GM18909 (cell line): ENCODE data around the gene DNAL4.
"Not testable (repeated sequence)": the region's sequence is repeated elsewhere in the genome, so short reads cannot be mapped to it uniquely, and the experiment has no call there.

Experiments
- ATAC-seq: cut with Tn5 transposase; IDR thresholded peaks from one replicate; pipeline ENCODE4 v1.9.1; 2021; ENCODE audit warnings: mild to moderate bottlenecking; ENCODE audit not compliant: unreplicated experiment, poor library complexity

Gene DNAL4

DNA sequence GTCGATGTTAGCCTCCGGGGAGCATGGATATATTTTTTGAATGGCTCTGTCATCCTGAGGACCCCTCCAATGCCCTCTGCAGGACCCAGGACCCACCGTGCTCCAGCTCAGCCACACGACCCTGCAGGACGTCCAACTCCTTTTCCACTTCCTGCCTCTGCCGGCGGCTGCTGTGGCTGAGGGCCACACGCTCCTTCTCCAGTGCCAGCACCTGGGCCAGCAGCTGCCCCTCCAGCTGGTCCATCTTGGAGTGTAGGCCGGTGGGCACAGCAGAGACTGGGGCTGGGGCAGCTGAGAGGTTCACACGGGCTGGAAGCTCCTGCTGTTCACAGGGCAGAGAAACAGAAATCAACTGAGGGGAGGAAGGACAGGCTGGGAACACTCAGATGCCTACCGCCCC is 34.2 kb upstream of the DNAL4 start:
- no peak for ATAC-seq

DNA sequence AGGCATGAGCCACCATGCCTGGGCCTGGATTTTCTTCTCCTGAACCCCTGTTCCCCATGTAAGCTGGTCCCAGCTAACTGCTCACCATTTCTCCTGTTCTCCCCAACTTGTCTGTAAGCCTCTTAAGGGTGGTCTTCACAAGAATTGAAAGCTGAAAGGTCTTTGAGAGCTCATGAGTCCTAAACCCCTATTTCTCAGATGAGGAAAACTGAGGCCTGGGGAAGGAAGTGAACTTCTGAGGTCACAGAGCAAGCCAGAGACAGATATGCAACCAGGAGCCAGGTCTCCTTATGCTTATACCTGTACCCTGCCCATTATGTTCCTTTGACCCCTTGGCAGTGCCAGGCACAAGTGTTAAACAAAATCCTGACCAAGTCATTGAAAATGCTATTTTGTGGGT is 33.6 kb upstream of the DNAL4 start:
- ATAC-seq, result no peak

DNA sequence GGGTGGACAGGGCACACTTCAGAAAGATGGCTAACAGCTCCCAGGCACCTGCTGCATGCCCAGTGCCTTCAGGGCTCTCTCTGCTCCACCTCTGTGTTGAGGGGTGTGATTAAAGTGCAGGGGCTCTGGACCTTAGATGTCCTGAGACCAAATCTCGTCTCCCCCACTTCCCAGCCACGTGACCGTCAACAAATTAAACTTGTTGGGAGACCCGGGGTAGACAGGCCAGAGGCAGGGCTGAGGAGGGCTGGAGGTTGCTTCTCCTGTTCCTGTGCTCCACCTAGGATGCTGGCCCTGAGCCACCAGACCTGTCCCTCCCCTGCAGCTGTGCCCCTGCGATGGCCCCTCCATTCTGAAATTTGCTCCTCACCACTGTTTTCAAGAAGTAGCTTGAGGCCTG is 32.9 kb upstream of the DNAL4 start:
- ATAC-seq, result no peak

DNA sequence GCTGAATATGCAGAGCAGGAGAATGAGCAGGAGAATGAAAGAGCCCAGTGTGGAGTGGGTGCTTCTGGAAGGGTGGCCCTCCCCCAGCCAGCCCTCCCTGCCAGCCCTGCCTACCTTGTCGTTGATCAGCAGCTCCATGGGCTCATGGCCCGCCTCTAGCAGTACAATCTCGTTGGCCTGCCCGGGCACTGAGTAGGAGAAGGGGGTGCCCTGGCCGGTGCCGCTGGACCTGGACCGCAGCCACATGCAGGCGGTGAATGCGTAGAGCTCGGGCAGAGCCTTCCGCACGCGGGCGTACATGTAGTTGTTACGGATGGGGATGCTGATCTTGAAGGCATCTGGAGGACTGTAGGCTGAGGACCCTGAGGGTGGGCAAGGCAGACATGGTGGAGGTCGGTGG is 32.4 kb upstream of the DNAL4 start:
- ATAC-seq, result no peak

DNA sequence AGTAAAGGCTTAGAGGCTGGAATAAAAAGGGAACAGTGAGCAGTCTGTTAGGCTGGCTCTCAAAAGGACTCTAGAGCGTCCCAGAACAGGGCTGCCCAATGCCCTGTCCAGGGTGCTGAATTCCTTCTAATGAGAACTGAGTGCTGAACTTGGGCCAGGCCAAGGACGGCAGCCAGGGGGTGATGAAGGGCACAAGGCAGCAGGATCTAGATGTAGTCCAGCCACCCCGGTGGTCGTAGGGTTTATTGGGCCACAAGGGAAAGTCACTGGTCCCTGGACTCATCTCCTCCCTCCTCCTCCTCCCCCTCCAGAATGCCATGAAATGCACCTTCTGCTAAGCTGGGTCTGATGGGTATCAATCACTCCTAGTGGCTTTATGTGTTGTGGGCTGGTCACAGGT is 30.6 kb upstream of the DNAL4 start:
- ATAC-seq, result no peak

- ATAC-seq, result no peak
These were observed 29.7 kb upstream of the DNAL4 start for GRCh38 chr22:38823637-38824036.

GRCh38 chr22:38823076-38823475 is 29.1 kb upstream of the DNAL4 start:
- no peak for ATAC-seq

- ATAC-seq, result no peak
These were observed 26.1 kb upstream of the DNAL4 start for GRCh38 chr22:38820020-38820419.

GRCh38 chr22:38819387-38819940 is 25.5 kb upstream of the DNAL4 start:
- ATAC-seq, result no peak

- no peak for ATAC-seq
These were observed 23.3 kb upstream of the DNAL4 start for GRCh38 chr22:38817196-38817595.

DNA sequence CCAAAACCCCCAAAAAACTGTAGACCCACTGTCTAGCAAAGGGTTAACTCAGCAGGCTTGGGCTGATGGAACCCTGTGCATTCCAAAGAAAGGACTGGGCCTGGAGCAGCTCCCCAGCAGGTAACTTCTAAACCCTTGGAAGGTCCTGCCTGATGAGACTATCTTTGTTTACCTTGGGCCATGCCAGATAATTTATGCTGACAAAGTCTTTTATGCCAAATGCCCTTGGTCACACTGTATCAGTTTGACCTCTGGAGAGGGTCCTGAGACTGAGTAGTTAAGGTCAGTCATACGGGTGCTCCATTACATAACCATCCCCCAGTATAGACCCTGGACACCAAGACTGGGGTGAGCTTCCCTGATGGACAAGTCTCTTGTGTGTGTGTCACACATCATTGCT is 21.9 kb upstream of the DNAL4 start:
- no peak for ATAC-seq

- no peak for ATAC-seq
These were observed 17.3 kb upstream of the DNAL4 start for GRCh38 chr22:38811241-38811640.

- not testable (repeated sequence) for ATAC-seq
These were observed 11.2 kb upstream of the DNAL4 start for GRCh38 chr22:38805041-38805593.

DNA sequence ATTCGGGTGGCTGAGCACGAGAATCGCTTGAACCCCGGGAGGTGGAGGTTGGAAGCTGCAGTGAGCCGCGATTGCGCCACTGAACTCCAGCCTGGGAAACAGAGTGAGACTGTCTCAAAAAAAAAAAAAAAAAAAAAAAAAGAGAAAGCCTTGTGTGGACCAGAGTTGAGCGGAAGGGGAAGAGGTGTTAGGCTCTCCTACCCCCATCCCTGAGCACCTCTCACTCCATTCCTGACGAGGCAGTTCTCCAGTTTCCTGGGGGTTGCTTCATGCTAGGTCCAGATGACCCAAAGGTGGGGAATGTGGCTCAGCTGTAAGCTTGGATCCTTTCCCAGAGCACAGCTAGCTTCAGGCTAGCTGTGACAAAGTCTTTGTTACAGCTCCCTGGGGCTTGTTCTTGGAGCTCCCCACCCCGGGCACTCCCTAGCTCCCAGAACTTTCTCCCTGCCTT is 8.8 kb upstream of the DNAL4 start:
- ATAC-seq, result no peak

DNA sequence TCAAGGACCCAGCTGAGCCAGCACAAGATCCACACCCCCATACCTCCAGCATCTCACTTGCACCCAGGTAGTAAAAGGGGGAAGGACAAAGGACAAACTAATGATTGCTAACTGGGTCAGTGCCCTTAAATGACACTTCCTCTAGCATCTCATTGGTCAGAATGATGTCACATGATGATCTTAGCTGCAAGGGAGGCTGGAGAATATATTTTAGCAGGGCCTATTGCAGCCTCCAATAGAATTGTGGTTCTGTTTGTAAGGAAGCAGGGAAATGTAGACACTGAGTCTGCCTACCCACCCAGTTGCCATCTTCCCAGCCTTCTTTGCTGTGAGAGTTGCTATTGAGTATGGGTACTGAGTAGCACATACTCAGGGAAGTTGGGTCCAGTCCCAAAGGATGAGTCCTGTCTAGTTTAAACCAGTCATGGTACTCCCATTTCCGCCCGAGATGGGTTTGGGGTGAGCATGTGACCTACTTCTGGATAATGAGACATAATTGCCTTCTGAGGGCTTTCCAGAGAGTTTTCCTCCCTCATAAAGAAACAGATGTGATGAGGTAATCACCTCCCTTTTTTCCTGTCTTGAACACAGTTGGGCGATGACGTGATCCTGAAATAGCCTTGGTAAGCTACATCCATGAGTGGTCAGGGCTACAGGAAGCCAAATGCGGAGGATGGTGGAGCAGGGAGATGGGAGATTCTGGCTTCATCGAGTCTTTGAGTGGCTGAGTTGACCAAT is 5.5 kb upstream of the DNAL4 start:
- no peak for ATAC-seq

- no peak for ATAC-seq
These were observed 4.6 kb upstream of the DNAL4 start for GRCh38 chr22:38798496-38798895.

DNA sequence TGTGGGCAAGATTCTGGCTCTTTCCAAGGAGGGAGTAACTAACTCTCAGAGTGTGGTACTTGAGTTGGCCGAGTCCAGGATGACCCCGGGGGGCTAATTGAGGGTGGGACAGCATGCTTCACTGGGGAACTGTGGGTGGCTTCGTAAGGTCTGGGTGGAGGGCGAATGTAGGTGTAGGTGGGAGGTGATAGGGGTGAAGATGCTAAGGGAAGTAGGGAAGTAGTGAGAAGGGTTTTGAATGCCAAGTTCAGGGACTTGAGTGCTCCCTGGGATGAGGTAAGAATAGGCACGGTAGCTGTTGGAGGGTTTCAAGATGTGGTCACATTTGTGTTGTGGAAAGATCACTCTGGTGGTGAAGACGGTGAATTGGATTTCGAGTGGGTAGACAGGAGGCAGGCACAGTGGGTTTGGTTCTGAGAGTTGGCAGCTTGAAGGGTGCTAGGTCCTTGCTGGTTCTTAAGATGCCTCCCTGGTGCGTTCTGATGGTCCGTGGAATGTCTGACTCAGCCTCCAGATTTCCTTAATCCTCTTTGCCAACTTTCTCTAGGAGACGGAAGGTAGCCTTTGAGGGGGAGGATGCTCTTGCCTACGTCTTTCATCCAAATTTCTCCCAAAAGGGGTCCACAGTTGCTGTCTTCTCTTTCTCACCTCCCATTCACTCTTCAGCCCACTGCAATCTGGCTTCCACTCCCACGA is 2.5 kb upstream of the DNAL4 start:
- ATAC-seq, result no peak

DNA sequence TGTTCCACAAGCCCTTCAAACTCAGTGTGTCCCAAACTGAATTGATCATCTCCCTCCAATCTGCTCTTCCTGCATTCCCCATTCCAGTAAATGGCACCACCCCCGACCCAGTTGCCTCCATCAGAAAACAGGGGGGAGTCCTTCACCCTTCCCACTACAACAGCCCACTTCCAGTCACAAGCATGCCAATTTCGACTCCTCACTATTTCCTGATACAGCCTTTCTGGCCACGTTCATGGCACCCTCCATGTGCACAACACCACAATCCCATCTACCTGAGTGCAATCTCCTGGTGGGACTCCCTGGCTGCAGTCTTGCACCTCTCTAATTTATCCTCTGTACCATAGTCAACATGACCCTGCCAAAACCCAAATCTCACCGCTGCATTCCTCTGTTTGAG is 1.6 kb upstream of the DNAL4 start:
- ATAC-seq, result no peak

- no peak for ATAC-seq
These were observed 626 bp downstream of the DNAL4 start for GRCh38 chr22:38793317-38793716.

- ATAC-seq, result no peak
These were observed 1.1 kb downstream of the DNAL4 start for GRCh38 chr22:38792833-38793232.

- ATAC-seq, result no peak
These were observed 4.3 kb downstream of the DNAL4 start for GRCh38 chr22:38789606-38790005.
